Mammary epithelial cell (primary cell): ENCODE measurements around the gene GLYATL1.

ENCODE experiments used
- CTCF ChIP-seq, 2 donors: IDR thresholded peaks in 1 of 2; conservative IDR thresholded peaks in 1 of 2; 2 replicates each; pipeline ENCODE4 v1.5.1; 2011 to 2012; ENCODE audit warnings: inconsistent platforms in 2 of 2, low read length in 2 of 2, mild to moderate bottlenecking in 2 of 2, control low read depth in 1 of 2, low read depth in 1 of 2; ENCODE audit not compliant: insufficient read depth in 1 of 2; ENCODE audit errors: extremely low read depth in 1 of 2
- EZH2 ChIP-seq: IDR thresholded peaks from 2 replicates; pipeline ENCODE4 v1.6.1; 2012; ENCODE audit warnings: low read length, inconsistent platforms, borderline replicate concordance

GRCh38 chr11:58979222-58979621 is 39.9 kb downstream of the GLYATL1 start:
- TF ChIP-seq CTCF (conservative IDR thresholded peaks at IDR 0.05 in 1 of 2, IDR thresholded peaks at IDR 0.05 in 1 of 2; ENCODE audit: extremely low read depth in 1 of 2, insufficient read depth in 1 of 2, low read depth in 1 of 2, low read length in 2 of 2) = no peak
- no peak for TF ChIP-seq EZH2
